SH-SY5Y (cell line): ENCODE results near the gene GIPC1.

ENCODE experiments used
- GATA2 ChIP-seq: IDR thresholded peaks from 2 replicates; pipeline ENCODE4 v1.6.1; 2011; ENCODE audit warnings: mild to moderate bottlenecking, low read depth, low read length
- GATA3 ChIP-seq: IDR thresholded peaks from 2 replicates; pipeline ENCODE4 v1.6.1; 2011; ENCODE audit warnings: low read depth, mild to moderate bottlenecking, low read length, moderate library complexity

Gene GIPC1

GRCh38 chr19:14428882-14429416 lies 67.0 kb downstream of the GIPC1 start:
- no peak for TF ChIP-seq GATA3
- no peak for TF ChIP-seq GATA2
